ENCODE measurements around the gene ZNF783.

GRCh38 chr7:149322737-149323136 is 60.7 kb downstream of the ZNF783 start:
- TF ChIP-seq, protein P1, sequence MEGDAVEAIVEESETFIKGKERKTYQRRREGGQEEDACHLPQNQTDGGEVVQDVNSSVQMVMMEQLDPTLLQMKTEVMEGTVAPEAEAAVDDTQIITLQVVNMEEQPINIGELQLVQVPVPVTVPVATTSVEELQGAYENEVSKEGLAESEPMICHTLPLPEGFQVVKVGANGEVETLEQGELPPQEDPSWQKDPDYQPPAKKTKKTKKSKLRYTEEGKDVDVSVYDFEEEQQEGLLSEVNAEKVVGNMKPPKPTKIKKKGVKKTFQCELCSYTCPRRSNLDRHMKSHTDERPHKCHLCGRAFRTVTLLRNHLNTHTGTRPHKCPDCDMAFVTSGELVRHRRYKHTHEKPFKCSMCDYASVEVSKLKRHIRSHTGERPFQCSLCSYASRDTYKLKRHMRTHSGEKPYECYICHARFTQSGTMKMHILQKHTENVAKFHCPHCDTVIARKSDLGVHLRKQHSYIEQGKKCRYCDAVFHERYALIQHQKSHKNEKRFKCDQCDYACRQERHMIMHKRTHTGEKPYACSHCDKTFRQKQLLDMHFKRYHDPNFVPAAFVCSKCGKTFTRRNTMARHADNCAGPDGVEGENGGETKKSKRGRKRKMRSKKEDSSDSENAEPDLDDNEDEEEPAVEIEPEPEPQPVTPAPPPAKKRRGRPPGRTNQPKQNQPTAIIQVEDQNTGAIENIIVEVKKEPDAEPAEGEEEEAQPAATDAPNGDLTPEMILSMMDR (IDR thresholded peaks at IDR 0.05) = no peak
- TF ChIP-seq POLR2A (IDR thresholded peaks at IDR 0.05) (no peak), EP300 (IDR thresholded peaks at IDR 0.05) (no peak)

Data from ovary (tissue), 3 donors.